Measurements from ENCODE around the gene DCAKD. TPM values are rescaled to one million over a fixed set of nuclear protein-coding genes. Genes with fewer than 3 reads are reported as not detected.

DCAKD gene
- total and polyA plus RNA-seq, 3 experiments from 2014 or later, result 17.6 to 32.5 (median 31.3) TPM

GRCh38 chr17:45022655-45023339, 28.6 kb downstream of the DCAKD start:
- CTCF ChIA-PET, result interaction anchor here (0.8 to 5.4 kb wide), 17 partner anchors 9 to 257 kb away, joined by 3 to 45 read pairs (median 4); partner anchors contain the start of gene NMT1
- peaks cover 0 to 22% (median 2%) of the 10 kb centered on the region in 3 donors for H3K36me3 Mint-ChIP-seq
- Histone ChIP-seq H3K36me3 (ENCODE audit: insufficient read depth, low read length) (no peaks in the 10 kb centered on the region), H3K4me1 (ENCODE audit: insufficient read depth, low read length) (peaks cover 20% of the 10 kb centered on the region), H3K27me3 (ENCODE audit: insufficient read depth, low read length, poor library complexity, severe bottlenecking) (peaks cover 29% of the 10 kb centered on the region), H3K27ac (ENCODE audit: low read depth, low read length) (no peak overlapping the region), H3K9me3 (ENCODE audit: low read length) (no peaks in the 10 kb centered on the region), H3K4me3 (ENCODE audit: low read length) (no peak overlapping the region)
- H3K9me3 Mint-ChIP-seq, result no peaks in the 10 kb centered on the region
- H3K4me1 Mint-ChIP-seq, result peaks cover 13 to 21% (median 21%) of the 10 kb centered on the region in 3 donors
- POLR2A ChIA-PET, result no interaction called here
- H3K4me3 Mint-ChIP-seq, result no peak overlapping the region
- H3K27me3 Mint-ChIP-seq, result peaks cover 19 to 33% of the 10 kb centered on the region in 2 donors
- peak overlapping the region in 1 of 8 donors; percentile 74 for H3K27ac Mint-ChIP-seq
- no peak for DNase-seq

DNA sequence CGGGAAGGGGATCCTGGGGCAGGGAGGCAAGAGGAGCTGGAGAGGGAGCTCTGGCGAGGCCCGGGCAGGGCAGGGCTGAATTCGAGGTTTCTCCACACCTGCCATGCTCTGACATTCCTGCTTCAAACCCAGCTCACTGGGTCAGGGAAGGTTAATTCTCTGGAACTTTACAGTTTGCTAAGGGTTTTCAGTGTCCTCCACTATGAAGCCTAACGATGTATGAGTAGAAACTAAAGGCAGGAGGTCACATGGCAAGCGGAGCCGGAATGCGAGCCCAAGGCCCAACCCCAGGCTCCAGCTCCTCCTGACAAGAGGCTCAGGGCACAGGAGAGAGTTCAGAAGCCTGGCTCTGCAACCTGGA, 29.2 kb downstream of the DCAKD start:
- peaks cover 13 to 21% (median 21%) of the 10 kb centered on the region in 3 donors for H3K4me1 Mint-ChIP-seq
- CTCF ChIA-PET, result interaction anchor here (0.8 to 5.4 kb wide), 18 partner anchors 9 to 257 kb away, joined by 3 to 45 read pairs (median 4); partner anchors contain the start of genes EFTUD2 and NMT1
- H3K27ac Mint-ChIP-seq, result no peak overlapping the region

DNA sequence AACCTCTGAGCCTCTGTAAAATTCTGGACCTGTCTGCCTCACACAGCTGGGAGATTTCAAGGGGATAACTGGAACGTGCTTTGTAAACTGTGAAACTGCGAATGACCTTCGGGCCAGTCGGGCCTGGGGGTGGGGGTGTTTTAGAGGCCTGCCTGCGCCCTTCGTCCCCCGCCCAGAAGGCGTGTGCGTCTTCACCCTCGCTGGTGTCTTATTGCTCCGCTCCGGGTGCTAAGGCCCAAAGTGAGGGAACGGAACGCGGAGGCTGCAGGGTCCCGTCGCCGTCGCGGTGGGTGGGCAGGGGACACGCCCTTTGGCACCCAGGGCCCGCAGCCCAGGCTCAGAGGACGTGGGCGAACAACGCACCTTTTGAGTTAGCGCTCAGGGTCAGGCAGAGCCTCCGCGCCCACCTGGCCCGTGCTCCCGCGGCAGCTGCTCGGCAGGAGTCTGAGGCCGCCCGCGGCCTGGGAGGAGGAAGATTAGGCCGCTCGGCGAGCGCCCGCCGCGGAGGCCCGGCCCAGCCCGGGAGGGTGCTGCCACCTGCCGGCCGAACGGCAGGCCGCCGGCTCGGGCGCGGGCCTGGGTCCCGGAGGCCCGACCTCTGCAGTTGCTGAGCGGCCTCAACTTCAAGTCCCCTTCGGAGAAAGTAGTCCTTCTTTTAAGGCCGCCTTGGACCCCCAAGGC, 29.7 kb downstream of the DCAKD start:
- H3K4me1 Mint-ChIP-seq, result peaks cover 13 to 21% (median 21%) of the 10 kb centered on the region in 3 donors
- no peak overlapping the region for H3K4me3 ChIP-seq (ENCODE audit: low read length)
- peak overlapping the region; percentile 12 to 74 (median 62) for H3K4me3 Mint-ChIP-seq
- no peaks in the 10 kb centered on the region for H3K9me3 Mint-ChIP-seq
- DNase-seq, result peak; percentile 48 to 67 (median 57)
- peaks cover 0 to 15% (median 2%) of the 10 kb centered on the region in 3 donors for H3K36me3 Mint-ChIP-seq
- H3K27me3 Mint-ChIP-seq, result peaks cover 19 to 37% of the 10 kb centered on the region in 2 donors
- POLR2A ChIA-PET, result no interaction called here
- peaks cover 20% of the 10 kb centered on the region for H3K4me1 ChIP-seq (ENCODE audit: insufficient read depth, low read length)
- peaks cover 32% of the 10 kb centered on the region for H3K27me3 ChIP-seq (ENCODE audit: insufficient read depth, low read length, poor library complexity, severe bottlenecking)
- peak overlapping the region in 1 of 8 donors; percentile 84 for H3K27ac Mint-ChIP-seq
- no peaks in the 10 kb centered on the region for H3K36me3 ChIP-seq (ENCODE audit: insufficient read depth, low read length)
- H3K27ac ChIP-seq (ENCODE audit: low read depth, low read length), result no peak overlapping the region
- CTCF ChIA-PET, result interaction anchor here (0.7 to 5.4 kb wide), 23 partner anchors 9 to 256 kb away, joined by 3 to 45 read pairs (median 4); partner anchors contain the start of genes C1QL1, EFTUD2 and NMT1
- no peaks in the 10 kb centered on the region for H3K9me3 ChIP-seq (ENCODE audit: low read length)

More for the DNA sequence above, 29.2 kb downstream of the DCAKD start:
- peaks cover 20% of the 10 kb centered on the region for H3K4me1 ChIP-seq (ENCODE audit: insufficient read depth, low read length)
- H3K36me3 ChIP-seq (ENCODE audit: insufficient read depth, low read length), result no peaks in the 10 kb centered on the region
- Mint-ChIP-seq H3K27me3 (peaks cover 19 to 34% of the 10 kb centered on the region in 2 donors), H3K4me3 (no peak overlapping the region), H3K36me3 (peaks cover 0 to 20% (median 2%) of the 10 kb centered on the region in 3 donors), H3K9me3 (no peaks in the 10 kb centered on the region)
- peaks cover 32% of the 10 kb centered on the region for H3K27me3 ChIP-seq (ENCODE audit: insufficient read depth, low read length, poor library complexity, severe bottlenecking)
- no peak overlapping the region for H3K4me3 ChIP-seq (ENCODE audit: low read length)
- H3K9me3 ChIP-seq (ENCODE audit: low read length), result no peaks in the 10 kb centered on the region
- DNase-seq, result no peak
- POLR2A ChIA-PET, result no interaction called here
- H3K27ac ChIP-seq (ENCODE audit: low read depth, low read length), result no peak overlapping the region

- Mint-ChIP-seq H3K27ac (peak overlapping the region in 1 of 8 donors; percentile 25), H3K4me3 (peak overlapping the region in 6 of 7 donors; percentile 55 to 76 (median 63))
- POLR2A ChIA-PET, result no interaction called here
Measured at GRCh38 chr17:45020354-45021138, 30.9 kb downstream of the DCAKD start.

DNA sequence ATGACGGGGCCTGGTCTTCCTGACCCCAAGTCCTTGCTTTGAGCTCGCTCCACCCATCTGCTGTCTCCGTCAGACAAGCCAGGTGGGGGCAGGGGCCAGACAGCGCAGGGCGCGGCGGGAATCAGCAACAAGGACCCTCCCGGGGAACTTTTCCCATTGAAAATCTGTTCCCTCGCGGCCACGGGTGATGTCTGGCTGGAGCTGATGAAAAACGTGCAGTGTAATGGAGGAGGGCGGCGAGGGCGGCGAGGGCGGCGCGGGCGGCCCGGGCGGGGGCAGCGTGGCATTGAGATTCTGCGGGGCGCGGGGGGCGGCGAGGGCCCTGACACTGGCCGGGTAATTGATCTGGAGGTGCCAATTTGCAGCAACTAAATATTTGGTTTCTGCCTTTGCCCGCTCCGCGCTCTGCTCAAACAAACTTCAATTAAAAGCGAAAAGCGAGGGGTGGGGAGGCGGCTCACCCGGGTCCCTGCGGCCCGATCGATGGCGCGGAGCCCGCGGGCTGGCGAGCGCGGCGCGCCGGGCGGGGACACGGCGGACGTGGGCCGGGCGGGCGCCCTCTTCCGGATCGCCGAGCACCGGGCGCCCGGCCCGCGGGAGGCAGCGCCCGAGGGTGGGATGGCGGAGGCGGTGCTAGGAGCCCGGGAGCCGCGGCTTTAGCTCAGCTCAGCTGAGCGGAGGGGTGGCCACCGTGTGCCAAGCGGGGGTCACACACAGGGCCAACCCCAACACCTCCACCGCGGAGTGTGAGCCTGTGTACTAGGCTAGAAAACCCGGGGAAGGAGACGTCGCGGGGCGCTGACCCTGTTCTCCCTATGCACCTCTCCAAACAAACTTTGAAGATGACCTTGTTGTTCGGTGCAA, 32.4 kb downstream of the DCAKD start:
- Mint-ChIP-seq H3K4me3 (peak overlapping the region; percentile 72 to 88 (median 84)), H3K4me1 (peaks cover 13 to 21% (median 21%) of the 10 kb centered on the region in 3 donors), H3K27me3 (peaks cover 22 to 46% of the 10 kb centered on the region in 2 donors), H3K27ac (peak overlapping the region in 3 of 8 donors; percentile 70 to 83 (median 73)), H3K36me3 (peaks cover 0 to 5% (median 2%) of the 10 kb centered on the region in 3 donors), H3K9me3 (no peaks in the 10 kb centered on the region)
- CTCF ChIA-PET, result interaction anchor here (0.6 to 5.4 kb wide), 5 partner anchors 13 to 258 kb away, joined by 3 to 45 read pairs (median 5); no protein-coding TSS in a partner anchor
- no peaks in the 10 kb centered on the region for H3K36me3 ChIP-seq (ENCODE audit: insufficient read depth, low read length)
- peak overlapping the region; percentile 41 for H3K4me3 ChIP-seq (ENCODE audit: low read length)
- POLR2A ChIA-PET, result no interaction called here
- H3K27me3 ChIP-seq (ENCODE audit: insufficient read depth, low read length, poor library complexity, severe bottlenecking), result peaks cover 32% of the 10 kb centered on the region
- peak overlapping the region; percentile 9 for H3K27ac ChIP-seq (ENCODE audit: low read depth, low read length)
- H3K9me3 ChIP-seq (ENCODE audit: low read length), result no peaks in the 10 kb centered on the region
- H3K4me1 ChIP-seq (ENCODE audit: insufficient read depth, low read length), result peaks cover 20% of the 10 kb centered on the region
- peak in 4 of 5 donors; percentile 9 to 21 (median 19) for DNase-seq

More at GRCh38 chr17:45020354-45021138, 30.9 kb downstream of the DCAKD start:
- Mint-ChIP-seq H3K27me3 (peaks cover 22 to 46% of the 10 kb centered on the region in 2 donors), H3K4me1 (peaks cover 13 to 21% (median 21%) of the 10 kb centered on the region in 3 donors), H3K9me3 (no peaks in the 10 kb centered on the region), H3K36me3 (peaks cover 0 to 11% (median 2%) of the 10 kb centered on the region in 3 donors)
- Histone ChIP-seq H3K9me3 (ENCODE audit: low read length) (no peaks in the 10 kb centered on the region), H3K4me1 (ENCODE audit: insufficient read depth, low read length) (peaks cover 20% of the 10 kb centered on the region), H3K27ac (ENCODE audit: low read depth, low read length) (no peak overlapping the region), H3K36me3 (ENCODE audit: insufficient read depth, low read length) (no peaks in the 10 kb centered on the region), H3K27me3 (ENCODE audit: insufficient read depth, low read length, poor library complexity, severe bottlenecking) (peaks cover 32% of the 10 kb centered on the region), H3K4me3 (ENCODE audit: low read length) (no peak overlapping the region)
- DNase-seq, result no peak
- CTCF ChIA-PET, result interaction anchor here (0.7 to 5.4 kb wide), 15 partner anchors 11 to 246 kb away, joined by 3 to 45 read pairs (median 4); partner anchors contain the start of gene C1QL1

DNA sequence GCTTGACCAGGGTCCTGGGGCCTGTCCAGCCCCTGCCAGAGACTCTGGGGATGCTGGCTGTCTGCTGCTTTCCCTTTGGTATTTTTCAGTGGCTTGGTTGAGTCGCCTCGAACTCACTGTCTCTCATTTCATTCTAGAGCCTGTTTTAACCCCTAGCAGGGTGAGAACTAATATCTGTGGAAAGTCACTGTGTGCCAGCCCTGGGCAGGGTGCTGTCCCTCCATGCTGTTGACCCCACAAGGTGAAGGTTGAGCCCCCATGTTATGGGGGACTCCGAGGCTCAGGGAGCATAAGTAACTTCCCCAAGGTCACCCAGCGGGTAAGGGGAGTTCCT, 33.0 kb downstream of the DCAKD start:
- peaks cover 22 to 46% of the 10 kb centered on the region in 2 donors for H3K27me3 Mint-ChIP-seq
- peaks cover 13 to 21% (median 21%) of the 10 kb centered on the region in 3 donors for H3K4me1 Mint-ChIP-seq
- peaks cover 20% of the 10 kb centered on the region for H3K4me1 ChIP-seq (ENCODE audit: insufficient read depth, low read length)
- ChIA-PET CTCF (interaction anchor here (0.6 to 5.4 kb wide), 3 partner anchors 81 to 258 kb away, joined by 5 to 45 read pairs (median 17); no protein-coding TSS in a partner anchor), POLR2A (no interaction called here)
- peaks cover 32% of the 10 kb centered on the region for H3K27me3 ChIP-seq (ENCODE audit: insufficient read depth, low read length, poor library complexity, severe bottlenecking)
- no peaks in the 10 kb centered on the region for H3K9me3 Mint-ChIP-seq
- peak overlapping the region in 2 of 8 donors; percentile 7 to 73 for H3K27ac Mint-ChIP-seq
- H3K27ac ChIP-seq (ENCODE audit: low read depth, low read length), result peak overlapping the region; percentile 9
- H3K36me3 Mint-ChIP-seq, result peaks cover 0 to 2% (median 2%) of the 10 kb centered on the region in 3 donors
- peak overlapping the region; percentile 41 for H3K4me3 ChIP-seq (ENCODE audit: low read length)
- H3K4me3 Mint-ChIP-seq, result peak overlapping the region; percentile 72 to 88 (median 84)
- DNase-seq, result no peak
- H3K9me3 ChIP-seq (ENCODE audit: low read length), result no peaks in the 10 kb centered on the region
- H3K36me3 ChIP-seq (ENCODE audit: insufficient read depth, low read length), result no peaks in the 10 kb centered on the region

DNA sequence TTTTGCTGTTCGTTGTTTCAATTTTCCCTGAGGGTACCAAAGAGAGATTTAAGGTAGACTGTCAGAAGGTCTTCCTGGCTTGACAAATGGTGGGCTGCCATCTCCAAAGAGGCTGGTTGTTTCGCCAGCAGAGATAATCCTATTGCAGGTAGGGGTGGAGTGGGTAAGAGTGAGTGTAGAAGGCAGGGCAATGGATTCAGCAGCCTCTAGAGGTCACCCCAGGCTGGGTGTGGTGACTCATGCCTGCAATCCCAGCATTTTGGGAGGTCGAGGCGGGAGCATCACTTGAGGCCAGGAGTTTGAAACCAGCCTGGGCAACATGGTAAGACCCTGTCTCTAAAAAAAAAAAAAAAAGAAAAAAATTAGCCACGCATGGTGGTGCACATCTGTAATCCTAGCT, 34.6 kb downstream of the DCAKD start:
- no peaks in the 10 kb centered on the region for H3K36me3 Mint-ChIP-seq
- ChIA-PET POLR2A (no interaction called here), CTCF (no interaction called here)
- H3K4me3 Mint-ChIP-seq, result no peak overlapping the region
- H3K4me1 Mint-ChIP-seq, result peaks cover 13 to 21% (median 21%) of the 10 kb centered on the region in 3 donors
- H3K9me3 Mint-ChIP-seq, result no peaks in the 10 kb centered on the region
- H3K4me3 ChIP-seq (ENCODE audit: low read length), result no peak overlapping the region
- no peaks in the 10 kb centered on the region for H3K36me3 ChIP-seq (ENCODE audit: insufficient read depth, low read length)
- peaks cover 32% of the 10 kb centered on the region for H3K27me3 ChIP-seq (ENCODE audit: insufficient read depth, low read length, poor library complexity, severe bottlenecking)
- peaks cover 13% of the 10 kb centered on the region for H3K4me1 ChIP-seq (ENCODE audit: insufficient read depth, low read length)
- H3K9me3 ChIP-seq (ENCODE audit: low read length), result no peaks in the 10 kb centered on the region
- no peak overlapping the region for H3K27ac ChIP-seq (ENCODE audit: low read depth, low read length)
- no peak for DNase-seq
- H3K27me3 Mint-ChIP-seq, result peaks cover 22 to 46% of the 10 kb centered on the region in 2 donors
- peak overlapping the region in 1 of 8 donors; percentile 80 for H3K27ac Mint-ChIP-seq

Data from CD8-positive, alpha-beta memory T cell (primary cell).